PFSK-1 (cell line): ENCODE data around the gene CD22.

Experiments used
- FOXP2 ChIP-seq: optimal IDR thresholded peaks from 2 replicates; pipeline ENCODE3; 2011; ENCODE audit warnings: borderline replicate concordance, control low read depth, inconsistent platforms; ENCODE audit not compliant: insufficient read depth; ENCODE audit errors: extremely low read length, extremely low read depth
- POLR2AphosphoS5 ChIP-seq: IDR thresholded peaks from 2 replicates; pipeline ENCODE4 v1.6.1; 2012; ENCODE audit warnings: low read depth, mild to moderate bottlenecking, control low read depth, low read length, moderate library complexity
- REST ChIP-seq, 2 experiments: IDR thresholded peaks; 2 replicates each; pipeline versions ENCODE4 v1.6.1 to v1.8.0; 2011 to 2012; ENCODE audit warnings: low read depth in 2 of 2, low read length in 2 of 2, control low read depth in 1 of 2, inconsistent platforms in 1 of 2, mild to moderate bottlenecking in 1 of 2, moderate library complexity in 1 of 2; ENCODE audit not compliant: insufficient read depth in 1 of 2
- SIN3A ChIP-seq: IDR thresholded peaks from 2 replicates; pipeline ENCODE4 v1.6.1; 2012; ENCODE audit warnings: mild to moderate bottlenecking, low read length, moderate library complexity, borderline replicate concordance; ENCODE audit not compliant: insufficient read depth
- TAF1 ChIP-seq: IDR thresholded peaks from 2 replicates; pipeline ENCODE4 v1.6.1; 2012; ENCODE audit warnings: low read length, control low read depth, borderline replicate concordance; ENCODE audit not compliant: insufficient read depth

The CD22 gene

GRCh38 chr19:35337984-35338296, 9.0 kb downstream of the CD22 start:
- no peak for TF ChIP-seq POLR2AphosphoS5
- no peak for TF ChIP-seq FOXP2
- no peak for TF ChIP-seq TAF1
- TF ChIP-seq REST (IDR thresholded peaks at IDR 0.05; ENCODE audit: insufficient read depth in 1 of 2, low read depth in 2 of 2, low read length in 2 of 2), result no peak
- TF ChIP-seq SIN3A, result no peak

- TF ChIP-seq TAF1 (no peak), SIN3A (no peak), FOXP2 (no peak), POLR2AphosphoS5 (no peak), REST (IDR thresholded peaks at IDR 0.05; ENCODE audit: insufficient read depth in 1 of 2, low read depth in 2 of 2, low read length in 2 of 2) (no peak)
These were observed 11.4 kb downstream of the CD22 start for GRCh38 chr19:35340431-35340830.

- no peak for TF ChIP-seq POLR2AphosphoS5
- no peak for TF ChIP-seq REST (IDR thresholded peaks at IDR 0.05; ENCODE audit: insufficient read depth in 1 of 2, low read depth in 2 of 2, low read length in 2 of 2)
- TF ChIP-seq FOXP2, result no peak
- TF ChIP-seq TAF1, result no peak
- TF ChIP-seq SIN3A, result no peak
These were observed 12.0 kb downstream of the CD22 start for GRCh38 chr19:35341006-35341405.

GRCh38 chr19:35341565-35342225, 12.7 kb downstream of the CD22 start:
- no peak for TF ChIP-seq TAF1
- no peak for TF ChIP-seq FOXP2
- TF ChIP-seq POLR2AphosphoS5, result no peak
- TF ChIP-seq SIN3A, result no peak
- TF ChIP-seq REST (IDR thresholded peaks at IDR 0.05; ENCODE audit: insufficient read depth in 1 of 2, low read depth in 2 of 2, low read length in 2 of 2), result no peak

GRCh38 chr19:35342430-35342829, 13.4 kb downstream of the CD22 start:
- no peak for TF ChIP-seq FOXP2
